Measurements from ENCODE around the gene AQP5.

GRCh38 chr12:49948866-49949845 is 12.5 kb upstream of the AQP5 start:
- no peak for TF ChIP-seq CTCF (conservative IDR thresholded peaks at IDR 0.05; ENCODE audit: low read length)
- no peak for TF ChIP-seq EZH2phosphoT487 (IDR thresholded peaks at IDR 0.05; ENCODE audit: borderline replicate concordance, low read depth, low read length)
